ENCODE measurements around the gene EFNB3. TPM values are rescaled to one million over a fixed set of nuclear protein-coding genes. Genes with fewer than 3 reads are reported as not detected.

The EFNB3 gene
- total RNA-seq, 1 experiment from 2014 or later: 2.5 TPM

- no TSS peak for BruUV-seq (replicated peaks)
- H3K4me3 ChIP-seq (ENCODE audit: low read depth in 2 of 2, low read length in 2 of 2): no peak overlapping the region
Observed at GRCh38 chr17:7754656-7755055, 49.7 kb downstream of the EFNB3 start.

GRCh38 chr17:7755095-7755890, 50.3 kb downstream of the EFNB3 start:
- intact Hi-C loops (cut with micrococcal nuclease; ENCODE audit: unreplicated experiment): no loop called here
- in situ Hi-C loops (cut with HindIII; ENCODE audit: low pct_unique_long_range_greater_than_20kb, low sequenced_read_pairs): no loop called here
- no peaks in the 10 kb centered on the region for H3K4me1 ChIP-seq (ENCODE audit: control insufficient read depth, insufficient read depth, low read length)
- ATAC-seq: no peak
- no peak overlapping the region for H3K27ac ChIP-seq (ENCODE audit: low read length)
- no TSS peak for BruUV-seq (replicated peaks)
- POLR2A ChIA-PET: no interaction called here
- no peaks in the 10 kb centered on the region for H3K36me3 ChIP-seq (ENCODE audit: control insufficient read depth, insufficient read depth, low read length)
- no peaks in the 10 kb centered on the region for H3K27me3 ChIP-seq (ENCODE audit: control insufficient read depth, insufficient read depth, low read length)
- DNase-seq (ENCODE audit: low read depth, low spot score): no peak
- H3K4me3 ChIP-seq (ENCODE audit: low read depth in 2 of 2, low read length in 2 of 2): no peak overlapping the region
- H3K9me3 ChIP-seq (ENCODE audit: control insufficient read depth, insufficient read depth, low read depth, low read length): no peaks in the 10 kb centered on the region
- TF ChIP-seq REST (IDR thresholded peaks at IDR 0.05; ENCODE audit: insufficient read depth in 1 of 2, low read depth in 2 of 2, low read length in 1 of 2) (no peak), POLR2AphosphoS5 (IDR thresholded peaks at IDR 0.05; ENCODE audit: low read depth, low read length) (no peak), TCF7L2 (IDR thresholded peaks at IDR 0.05; ENCODE audit: low read depth, low read length) (no peak), SIN3A (IDR thresholded peaks at IDR 0.05; ENCODE audit: borderline replicate concordance, insufficient read depth, low read depth, low read length) (no peak), CTCF (IDR thresholded peaks at IDR 0.05) (no peak)
- CTCF ChIA-PET: no interaction called here

More at GRCh38 chr17:7754656-7755055, 49.7 kb downstream of the EFNB3 start:
- no peak for DNase-seq (ENCODE audit: low read depth, low spot score)
- Histone ChIP-seq H3K27me3 (ENCODE audit: control insufficient read depth, insufficient read depth, low read length) (no peaks in the 10 kb centered on the region), H3K36me3 (ENCODE audit: control insufficient read depth, insufficient read depth, low read length) (no peaks in the 10 kb centered on the region), H3K27ac (ENCODE audit: low read length) (no peak overlapping the region), H3K4me1 (ENCODE audit: control insufficient read depth, insufficient read depth, low read length) (no peaks in the 10 kb centered on the region), H3K9me3 (ENCODE audit: control insufficient read depth, insufficient read depth, low read depth, low read length) (no peaks in the 10 kb centered on the region)
- CTCF ChIA-PET: no interaction called here
- TF ChIP-seq CTCF (IDR thresholded peaks at IDR 0.05): no peak
- TF ChIP-seq SIN3A (IDR thresholded peaks at IDR 0.05; ENCODE audit: borderline replicate concordance, insufficient read depth, low read depth, low read length): no peak
- TF ChIP-seq REST (IDR thresholded peaks at IDR 0.05; ENCODE audit: insufficient read depth in 1 of 2, low read depth in 2 of 2, low read length in 1 of 2): no peak
- no peak for TF ChIP-seq POLR2AphosphoS5 (IDR thresholded peaks at IDR 0.05; ENCODE audit: low read depth, low read length)
- TF ChIP-seq TCF7L2 (IDR thresholded peaks at IDR 0.05; ENCODE audit: low read depth, low read length): no peak
- no peak for ATAC-seq
- in situ Hi-C loops (cut with HindIII; ENCODE audit: low pct_unique_long_range_greater_than_20kb, low sequenced_read_pairs) (no loop called here), intact Hi-C loops (cut with micrococcal nuclease; ENCODE audit: unreplicated experiment) (no loop called here)
- POLR2A ChIA-PET: no interaction called here

Measured in Panc1 (cell line).